GM12878 (cell line): Measurements from ENCODE around the gene SLC23A2. TPM values are rescaled to one million over a fixed set of nuclear protein-coding genes. Genes with fewer than 3 reads are reported as not detected.
A peak's percentile ranks its signal among the peaks of the same experiment; 100 is the strongest.

Source experiments
- ATAC-seq: fragments of 200-7000 bp; cut with Tn5 transposase; 3 replicates; pipeline ENCODE4 v1.9.1; 2020; ENCODE audit warnings: mild to moderate bottlenecking, moderate library complexity
- BruUV-seq: library from RNA; stranded (reverse); fragments of 400-500 nt; replicated peaks from 2 replicates; lab custom pipeline; 2021; lab: Mats Ljungman, UMichigan
- CTCF ChIA-PET: fragments of 300-600 bp; sonication (Branson Sonifier 250); formaldehyde crosslinking; extraction: SDS; loops from one replicate; lab custom pipeline; 2021; ENCODE audit warnings: inconsistent platforms; lab: Yijun Ruan, JAX
- POLR2A ChIA-PET: fragments of 350-600 bp; formaldehyde crosslinking; extraction: SDS; loops from one replicate; lab custom pipeline; 2021; ENCODE audit warnings: inconsistent platforms; lab: Charles Lee
- RAD21 ChIA-PET: fragments of 300-600 bp; sonication (Branson Sonifier 250); formaldehyde crosslinking; loops from one replicate; lab custom pipeline; 2023; ENCODE audit warnings: antibody characterized with exemption; ENCODE audit not compliant: unreplicated experiment; lab: Charles Lee
- SMC1A ChIA-PET: fragments of 300-600 bp; sonication (Branson Sonifier 250); formaldehyde crosslinking; loops from one replicate; lab custom pipeline; 2023; ENCODE audit not compliant: unreplicated experiment, uncharacterized antibody; lab: Charles Lee
- DNase-seq: peaks from one replicate; pipeline ENCODE4 v3.0.0-alpha.2; 2011; ENCODE audit warnings: low read depth, low spot score
- FAIRE-seq: peaks from 3 replicates; lab custom pipeline; 2011; peaks lifted over from hg19 to GRCh38; lab: Jason Lieb, UNC
- H2AFZ ChIP-seq: 2 replicates; pipeline ENCODE4 v1.6.0; 2011; ENCODE audit warnings: low read depth, low read length, control low read depth; ENCODE audit not compliant: control insufficient read depth
- H3K27ac ChIP-seq: 2 replicates; pipeline ENCODE4 v1.5.1; 2011; ENCODE audit warnings: control low read depth; ENCODE audit not compliant: control insufficient read depth, insufficient read depth
- H3K27me3 ChIP-seq, 2 experiments: replicated peaks in 1 of 2; 2 replicates each; pipeline versions ENCODE4 v1.6.0 to v1.6.1; 2011; ENCODE audit warnings: low read length in 1 of 2; ENCODE audit not compliant: control insufficient read depth in 2 of 2, insufficient read depth in 2 of 2
- H3K36me3 ChIP-seq, 2 experiments: 2 replicates each; pipeline ENCODE4 v1.5.1; 2011; ENCODE audit warnings: low read length in 1 of 2; ENCODE audit not compliant: control insufficient read depth in 2 of 2, insufficient read depth in 2 of 2
- H3K4me1 ChIP-seq: 2 replicates; pipeline ENCODE4 v1.6.1; 2011; ENCODE audit warnings: mild to moderate bottlenecking, low read length, moderate library complexity, mixed read lengths; ENCODE audit not compliant: control insufficient read depth, insufficient read depth
- H3K4me2 ChIP-seq: 2 replicates; pipeline ENCODE4 v1.6.0; 2011; ENCODE audit warnings: control low read depth; ENCODE audit not compliant: control insufficient read depth, insufficient read depth
- H3K4me3 ChIP-seq: fragments of 200-600 bp; sonication (generic); 2 replicates; pipeline ENCODE4 v1.5.1; 2016
- H3K79me2 ChIP-seq: 2 replicates; pipeline ENCODE4 v1.6.0; 2011; ENCODE audit warnings: low read length; ENCODE audit not compliant: control insufficient read depth, insufficient read depth
- H3K9ac ChIP-seq: 2 replicates; pipeline ENCODE4 v1.8.0; 2011; ENCODE audit warnings: low read length, control low read depth, mixed read lengths; ENCODE audit not compliant: control insufficient read depth, insufficient read depth
- H3K9me3 ChIP-seq: replicated peaks from 3 replicates; pipeline ENCODE4 v1.5.1; 2011; ENCODE audit warnings: mild to moderate bottlenecking, low read length; ENCODE audit not compliant: control insufficient read depth, insufficient read depth
- H4K20me1 ChIP-seq: 2 replicates; pipeline ENCODE4 v1.6.0; 2011; ENCODE audit not compliant: control insufficient read depth, insufficient read depth
- BMI1 ChIP-seq: fragments of 450-650 bp; IDR thresholded peaks from 2 replicates; pipeline ENCODE4 v1.6.1; 2016; ENCODE audit warnings: mild to moderate bottlenecking, moderate library complexity, borderline replicate concordance
- E2F8 ChIP-seq: fragments of 450-650 bp; IDR thresholded peaks from 2 replicates; pipeline ENCODE4 v1.6.1; 2018; ENCODE audit warnings: mild to moderate bottlenecking, low read depth, moderate library complexity; ENCODE audit not compliant: partially characterized antibody
- GABPA ChIP-seq: IDR thresholded peaks from 2 replicates; pipeline ENCODE4 v1.6.1; 2014; ENCODE audit warnings: antibody characterized with exemption, low read depth, mild to moderate bottlenecking, inconsistent platforms
- KDM1A ChIP-seq: fragments of 200-600 bp; sonication (generic); IDR thresholded peaks from 2 replicates; pipeline ENCODE4 v1.6.1; 2016; ENCODE audit warnings: borderline replicate concordance
- MEF2A ChIP-seq: IDR thresholded peaks from 2 replicates; pipeline ENCODE4 v1.6.1; 2011; ENCODE audit warnings: low read depth, mild to moderate bottlenecking, low read length, moderate library complexity; ENCODE audit not compliant: insufficient read depth
- MTA2 ChIP-seq: fragments of 450-650 bp; IDR thresholded peaks from 2 replicates; pipeline ENCODE4 v1.6.1; 2016; ENCODE audit warnings: low read depth, mild to moderate bottlenecking, moderate library complexity
- NFYA ChIP-seq: IDR thresholded peaks from 2 replicates; pipeline ENCODE4 v1.6.1; 2011; ENCODE audit warnings: low read depth, mild to moderate bottlenecking, low read length, improper control_type of control experiment, borderline replicate concordance
- NFYB ChIP-seq: IDR thresholded peaks from 2 replicates; pipeline ENCODE4 v1.6.1; 2011; ENCODE audit warnings: low read depth, mild to moderate bottlenecking, low read length, improper control_type of control experiment, moderate library complexity; ENCODE audit not compliant: insufficient read depth
- RB1 ChIP-seq: fragments of 450-650 bp; formaldehyde crosslinking; IDR thresholded peaks from 2 replicates; pipeline ENCODE4 v1.6.1; 2017; ENCODE audit warnings: mild to moderate bottlenecking, borderline replicate concordance
- RBBP5 ChIP-seq: fragments of 200-600 bp; sonication (generic); conservative IDR thresholded peaks from 2 replicates; pipeline ENCODE4 v1.6.1; 2016
- SMAD5 ChIP-seq: IDR thresholded peaks from 2 replicates; pipeline ENCODE4 v1.6.1; 2016; ENCODE audit warnings: antibody characterized with exemption, low read depth
- STAT3 ChIP-seq: IDR thresholded peaks from 2 replicates; pipeline ENCODE4 v1.6.1; 2011; ENCODE audit warnings: low read depth, low read length, improper control_type of control experiment
- TCF3 ChIP-seq: IDR thresholded peaks from 2 replicates; pipeline ENCODE4 v1.6.1; 2012; ENCODE audit warnings: low read depth, mild to moderate bottlenecking, low read length, borderline replicate concordance; ENCODE audit not compliant: insufficient read depth
- ZBTB40 ChIP-seq: fragments of 450-650 bp; IDR thresholded peaks from 2 replicates; pipeline ENCODE4 v1.6.1; 2016; ENCODE audit warnings: mild to moderate bottlenecking, moderate library complexity, borderline replicate concordance
- ZNF217 ChIP-seq: fragments of 450-650 bp; IDR thresholded peaks from 2 replicates; pipeline ENCODE4 v1.6.1; 2017; ENCODE audit warnings: antibody characterized with exemption, mild to moderate bottlenecking
- ZNF24 ChIP-seq: fragments of 450-650 bp; IDR thresholded peaks from 2 replicates; pipeline ENCODE4 v1.6.1; 2017; ENCODE audit warnings: antibody characterized with exemption, mild to moderate bottlenecking
- WGBS: methylation state at CpG from one replicate; pipeline ENCODE4 v1.1.6; 2016; ENCODE audit warnings: low lambda C conversion rate; ENCODE audit not compliant: insufficient replicate concordance, insufficient coverage; ENCODE audit errors: missing lambda C conversion rate; 5-methylcytosine and 5-hydroxymethylcytosine counted together
- in situ Hi-C: fragments of 300-500 bp; cut with MboI; formaldehyde crosslinking; loops from 9 replicates; pipeline ENCODE4 v1.14.3; 2018; ENCODE audit warnings: mixed read lengths
- intact Hi-C: fragments of 100-400 bp; cut with micrococcal nuclease; formaldehyde crosslinking; loops from one replicate; pipeline ENCODE4 v1.14.2; 2022; ENCODE audit not compliant: unreplicated experiment
- polyA plus RNA-seq, 11 experiments: library from polyadenylated mRNA; depleted of rRNA in 4 of 11; unstranded in 6 of 11; stranded (reverse) in 5 of 11; fragments of >200 nt; fragmentation: Nextera tagmentation in 4 of 11; fragmentation: Illumina TruSeq in 1 of 11; extraction: Ambion mirVana in 4 of 11; extraction: Trizol in 1 of 11; gene quantifications; 1 replicate in 1 of 11; 2 replicates in 10 of 11; pipeline versions ENCODE4 v1.2.1 to v1.2.3, GENCODE V29; 2011 to 2016; ENCODE audit warnings: inconsistent platforms in 2 of 11, missing spikeins in 2 of 11, low read depth in 1 of 11
- total RNA-seq, 4 experiments: library from RNA; depleted of rRNA in 3 of 4; stranded (reverse); fragments of >200 nt in 3 of 4; fragmentation: Illumina TruSeq in 1 of 4; extraction: Trizol in 1 of 4; gene quantifications; 2 replicates each; pipeline versions ENCODE4 v1.2.1 to v1.2.3, GENCODE V29; 2013 to 2021

Gene SLC23A2
- total and polyA plus RNA-seq, 10 of the 15 experiments (the other 5 are each of a cell fraction or from before 2014, with no cell fraction given) = 4.4 to 56.1 (median 35.5) TPM

- TF ChIP-seq MEF2A = no peak
- no peak for TF ChIP-seq ZNF217
- TF ChIP-seq RB1 = no peak
- no peak for TF ChIP-seq MTA2
Observed at GRCh38 chr20:4949833-4950178, 51.5 kb downstream of the SLC23A2 start (continued).

- POLR2A ChIA-PET = interaction anchor here (0.6 to 2.0 kb wide), 7 partner anchors 8 to 161 kb away, joined by 3 to 6 read pairs (median 4); no protein-coding TSS in a partner anchor
- no peak for TF ChIP-seq ZNF24
- TF ChIP-seq STAT3 = no peak
- no peak for TF ChIP-seq NFYA
- TF ChIP-seq BMI1 = no peak
- TF ChIP-seq RBBP5 = no peak
- no peak for TF ChIP-seq NFYB
- no peak for TF ChIP-seq SMAD5
- no peak for TF ChIP-seq E2F8
- TF ChIP-seq KDM1A = no peak
- no peak for TF ChIP-seq TCF3
- TF ChIP-seq GABPA = no peak
- TF ChIP-seq ZBTB40 = no peak
Observed at GRCh38 chr20:4947817-4948559, 53.3 kb downstream of the SLC23A2 start.

More at GRCh38 chr20:4947817-4948559, 53.3 kb downstream of the SLC23A2 start:
- no peak overlapping the region for H3K9ac ChIP-seq
- ChIA-PET RAD21 (interaction anchor here (0.9 to 2.1 kb wide), 8 partner anchors 8 to 153 kb away, joined by 3 to 9 read pairs (median 6); no protein-coding TSS in a partner anchor), SMC1A (interaction anchor here (0.7 to 3.7 kb wide), 23 partner anchors 8 to 343 kb away, joined by 3 to 19 read pairs (median 4); no protein-coding TSS in a partner anchor), CTCF (interaction anchor here (0.6 to 5.4 kb wide), 15 partner anchors 9 to 257 kb away, joined by 3 to 40 read pairs (median 5); no protein-coding TSS in a partner anchor)
- no peak overlapping the region for H3K27ac ChIP-seq
- FAIRE-seq = peak; percentile 62
- H3K4me3 ChIP-seq = no peak overlapping the region
- H3K4me2 ChIP-seq = no peak overlapping the region
- no TSS peak for BruUV-seq
- 100% methylated on average over 3 of the region's 3 CpGs for WGBS
- H3K9me3 ChIP-seq = no peaks in the 10 kb centered on the region; the same call in 2 of the 3 replicates
- no peaks in the 10 kb centered on the region for H3K79me2 ChIP-seq
- no peaks in the 10 kb centered on the region for H3K27me3 ChIP-seq
- in situ Hi-C loops (no loop called here), intact Hi-C loops (loop anchor here (5.0 kb wide), 1 partner anchor 136 kb away; no protein-coding TSS in a partner anchor)
- peaks cover 21% of the 10 kb centered on the region for H3K4me1 ChIP-seq
- H4K20me1 ChIP-seq = no peaks in the 10 kb centered on the region
- H2AFZ ChIP-seq = no peak overlapping the region
- DNase-seq = no peak
- no peak for ATAC-seq
- peaks cover 0 to 3% of the 10 kb centered on the region in 2 experiments; a peak in 2 of 4 replicates for H3K36me3 ChIP-seq
